Measurements from ENCODE around the gene MATN3. TPM values are rescaled to one million over a fixed set of nuclear protein-coding genes. Genes with fewer than 3 reads are reported as not detected.

MATN3 gene
- total and polyA plus RNA-seq, 2 of the 8 experiments (the other 6 are each of a cell fraction or from before 2014, with no cell fraction given), result 3.0 to 9.9 TPM

DNA sequence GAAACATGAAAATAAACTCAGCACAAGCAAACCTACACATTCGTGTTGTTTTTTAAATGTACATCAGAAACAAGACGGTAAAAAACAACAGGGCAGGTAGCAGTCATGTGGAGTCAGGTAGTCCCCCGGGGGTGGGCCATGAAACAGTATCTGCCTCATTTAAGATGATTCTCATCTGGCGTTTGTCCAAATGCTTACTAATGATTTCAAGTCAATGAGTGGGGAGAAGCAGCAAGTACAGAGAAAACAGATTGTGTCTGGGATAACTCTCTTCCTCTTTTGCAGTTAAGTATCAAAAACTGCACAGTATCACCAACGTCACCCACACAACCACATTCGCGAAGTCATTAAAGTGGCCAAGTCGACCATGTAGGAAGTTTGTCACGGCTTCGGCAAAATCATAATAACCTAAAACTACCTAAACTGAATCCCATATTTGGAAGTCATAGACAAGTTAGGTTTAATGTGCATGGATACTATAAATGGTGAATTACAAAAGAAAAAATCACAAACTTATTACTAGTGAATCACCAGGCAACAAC lies 37.7 kb upstream of the MATN3 start:
- Histone ChIP-seq H3K56ac (replicated peaks; ENCODE audit: insufficient read length, low read depth, low read length) (no peak overlapping the region), H3K36me3 (ENCODE audit: control insufficient read depth in 2 of 4, insufficient read depth in 4 of 4, low read length in 3 of 4) (no peaks in the 10 kb centered on the region; a peak in 1 of 8 replicates), H4K20me1 (replicated peaks in 1 of 2; ENCODE audit: control insufficient read depth in 1 of 2, insufficient read depth in 2 of 2, low read length in 2 of 2) (peaks cover 1 to 5% of the 10 kb centered on the region in 2 experiments), H3K79me1 (ENCODE audit: low read depth, low read length) (peaks cover 4% of the 10 kb centered on the region; the same call in 1 of the 2 replicates), H2BK20ac (ENCODE audit: low read length) (no peak overlapping the region), H3K4me1 (replicated peaks in 1 of 4; ENCODE audit: control insufficient read depth in 3 of 4, insufficient read depth in 4 of 4, low read length in 3 of 4) (peaks cover 0 to 5% (median 0%) of the 10 kb centered on the region in 4 experiments; a peak in 3 of 7 replicates), H4K8ac (ENCODE audit: extremely low read depth, insufficient read depth, low read length) (no peak overlapping the region), H3K27me3 (replicated peaks in 1 of 4; ENCODE audit: control insufficient read depth in 3 of 4, extremely low read depth in 1 of 4, insufficient read depth in 3 of 4, low read length in 3 of 4) (no peaks in the 10 kb centered on the region), H2BK5ac (ENCODE audit: low read depth, low read length) (no peak overlapping the region; the same call in 1 of the 2 replicates), H4K5ac (ENCODE audit: insufficient read length, low read depth, low read length) (no peak overlapping the region), H3K4ac (replicated peaks; ENCODE audit: insufficient read length, low read depth, low read length) (no peak overlapping the region), H2AK5ac (ENCODE audit: low read depth, low read length) (no peak overlapping the region), H3K9me3 (ENCODE audit: insufficient read depth in 2 of 2, low read depth in 1 of 2, low read length in 1 of 2) (no peaks in the 10 kb centered on the region), H3K14ac (ENCODE audit: insufficient read length) (no peak overlapping the region), H2BK15ac (ENCODE audit: low read length) (no peak overlapping the region), H2BK120ac (replicated peaks; ENCODE audit: low read depth, low read length) (no peak overlapping the region), H3K9ac (replicated peaks in 1 of 4; ENCODE audit: extremely low read depth in 1 of 4, low read depth in 3 of 4, low read length in 3 of 4) (peak overlapping the region; percentile 58 to 97 (median 93)), H3K23ac (ENCODE audit: insufficient read length) (no peak overlapping the region), H4K91ac (replicated peaks; ENCODE audit: insufficient read length, low read length) (no peak overlapping the region), H3K4me3 (ENCODE audit: extremely low read depth in 1 of 4, insufficient read depth in 2 of 4, low read depth in 3 of 4, low read length in 4 of 4) (peak overlapping the region; percentile 85 to 88 (median 86)), H3K18ac (ENCODE audit: extremely low read depth, low read length) (no peak overlapping the region; the same call in 1 of the 2 replicates), H3K79me2 (ENCODE audit: control insufficient read depth in 1 of 2, insufficient read depth in 2 of 2, low read length in 2 of 2) (peaks cover 19 to 55% of the 10 kb centered on the region in 2 experiments), H3K23me2 (ENCODE audit: low read depth, low read length) (peaks cover 10% of the 10 kb centered on the region), H2AFZ (ENCODE audit: low read length) (no peak overlapping the region), H2BK12ac (ENCODE audit: low read depth, low read length) (no peak overlapping the region), H3K27ac (ENCODE audit: low read depth, low read length) (0 out of 2 replicates have a peak overlapping the region, but pooled peaks have one; percentile 29), H3K4me2 (ENCODE audit: insufficient read depth in 1 of 2, low read depth in 2 of 2, low read length in 2 of 2) (peak overlapping the region; percentile 91 to 99)
- TF ChIP-seq POLR2A (IDR thresholded peaks at IDR 0.05; ENCODE audit: control extremely low read depth in 1 of 2, low read depth in 2 of 2, low read length in 2 of 2) (peak in 1 of 2 experiments; percentile 5; a peak in 1 of 3 replicates), BCL11A (IDR thresholded peaks at IDR 0.05; ENCODE audit: low read depth in 2 of 2, low read length in 2 of 2) (no peak), TBP (IDR thresholded peaks at IDR 0.05; ENCODE audit: low read depth, low read length) (no peak)
- FAIRE-seq (no peak), DNase-seq (ENCODE audit: low read depth in 1 of 2, low spot score in 2 of 2) (no peak)
- ChIA-PET CTCF (ENCODE audit: partially characterized antibody) (interaction anchor here (7.5 kb wide), 1 partner anchor 35 kb away, joined by 57 read pairs; no protein-coding TSS in a partner anchor), POLR2A (ENCODE audit: partially characterized antibody) (interaction anchor here (0.8 to 2.0 kb wide), 6 partner anchors 9 to 155 kb away, joined by 3 to 6 read pairs (median 4); no protein-coding TSS in a partner anchor)
- WGBS, 2 experiments (ENCODE audit: extremely low coverage in 1 of 2, insufficient coverage in 1 of 2, insufficient read length in 1 of 2, insufficient replicate concordance in 2 of 2, low coverage in 1 of 2, low lambda C conversion rate in 2 of 2, missing lambda C conversion rate in 1 of 2), result 8% methylated on average over 10 of the region's 10 CpGs; no CpG with 5 or more reads in 1 of the 2 experiments

All from H1 (cell line).